HAP-1 (cell line): ENCODE measurements around the gene FAM227B.
A peak's percentile ranks its signal among the peaks of the same experiment; 100 is the strongest.
"Not testable (repeated sequence)": the region's sequence is repeated elsewhere in the genome, so short reads cannot be mapped to it uniquely, and the experiment has no call there.

Experiments
- DNase-seq, 2 experiments: peaks; one replicate each; pipeline ENCODE4 v3.0.0-alpha.2; 2016 to 2020; ENCODE audit warnings: low spot score in 2 of 2
- H3K27me3 ChIP-seq: fragments of 250-450 bp; sonication (Bioruptor Pico); 2 replicates; pipeline ENCODE4 v1.5.1; 2020; ENCODE audit warnings: low read depth, mild to moderate bottlenecking, moderate library complexity
- H3K36me3 ChIP-seq: fragments of 250-450 bp; sonication (Bioruptor Pico); replicated peaks from 2 replicates; pipeline ENCODE4 v1.5.1; 2020; ENCODE audit warnings: mild to moderate bottlenecking
- H3K4me1 ChIP-seq: fragments of 250-450 bp; sonication (Bioruptor Pico); 2 replicates; pipeline ENCODE4 v1.5.1; 2020; ENCODE audit warnings: mild to moderate bottlenecking
- H3K4me3 ChIP-seq: fragments of 250-450 bp; sonication (Bioruptor Pico); 2 replicates; pipeline ENCODE4 v1.5.1; 2020; ENCODE audit warnings: mild to moderate bottlenecking, moderate library complexity
- H3K9me3 ChIP-seq: fragments of 250-450 bp; sonication (Bioruptor Pico); 2 replicates; pipeline ENCODE4 v1.5.1; 2020; ENCODE audit warnings: mild to moderate bottlenecking, moderate library complexity
- in situ Hi-C: fragments of 300-500 bp; cut with MboI; formaldehyde crosslinking; loops from 3 replicates; pipeline ENCODE4 v1.14.3; 2020; ENCODE audit warnings: low sequenced_read_pairs, inconsistent platforms, mixed read lengths

FAM227B gene

DNA sequence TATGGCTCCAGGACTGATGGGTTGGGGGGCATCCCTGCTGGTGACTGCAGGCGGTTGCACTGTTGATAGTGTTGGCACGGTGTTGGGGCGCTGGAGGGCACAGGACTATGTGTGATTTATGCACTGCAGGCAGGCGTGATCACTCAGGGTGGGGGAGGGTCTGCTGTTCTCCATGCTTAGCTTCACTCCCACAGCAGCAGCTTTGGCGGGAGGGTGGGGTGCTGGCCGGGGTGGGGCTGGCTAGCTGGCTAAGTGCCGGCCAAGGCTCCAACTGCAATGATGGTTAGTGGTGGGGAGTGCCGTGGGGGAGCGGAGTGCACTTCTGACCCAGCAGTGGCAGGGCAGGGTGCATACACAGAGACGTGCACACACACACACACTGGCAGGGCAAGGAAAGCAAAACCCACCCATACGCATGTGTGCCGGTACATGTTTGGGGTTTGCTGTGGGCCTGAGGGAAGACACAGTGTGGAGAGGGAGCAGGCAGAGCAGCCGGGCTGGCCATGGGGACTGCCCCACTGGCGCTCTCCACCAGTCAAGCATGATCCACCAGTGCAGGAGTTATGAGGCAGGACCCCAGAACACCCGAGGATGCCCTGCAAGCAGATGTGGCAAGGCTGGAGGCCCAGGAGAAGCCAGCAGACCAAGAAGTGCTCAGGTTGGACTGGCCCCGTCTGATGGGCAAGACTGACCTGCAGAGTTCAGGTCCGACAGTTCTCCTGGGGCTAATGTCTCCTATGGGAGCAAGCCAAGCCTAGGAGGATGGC, 214.1 kb downstream of the FAM227B start:
- Histone ChIP-seq H3K4me3 (no peak overlapping the region), H3K4me1 (no peaks in the 10 kb centered on the region), H3K36me3 (no peaks in the 10 kb centered on the region), H3K27me3 (peaks cover 8% of the 10 kb centered on the region), H3K9me3 (no peaks in the 10 kb centered on the region)
- no peak for DNase-seq
- in situ Hi-C loops, result loop anchor here (25.0 kb wide), 1 partner anchor 544 kb away; no protein-coding TSS in a partner anchor

DNA sequence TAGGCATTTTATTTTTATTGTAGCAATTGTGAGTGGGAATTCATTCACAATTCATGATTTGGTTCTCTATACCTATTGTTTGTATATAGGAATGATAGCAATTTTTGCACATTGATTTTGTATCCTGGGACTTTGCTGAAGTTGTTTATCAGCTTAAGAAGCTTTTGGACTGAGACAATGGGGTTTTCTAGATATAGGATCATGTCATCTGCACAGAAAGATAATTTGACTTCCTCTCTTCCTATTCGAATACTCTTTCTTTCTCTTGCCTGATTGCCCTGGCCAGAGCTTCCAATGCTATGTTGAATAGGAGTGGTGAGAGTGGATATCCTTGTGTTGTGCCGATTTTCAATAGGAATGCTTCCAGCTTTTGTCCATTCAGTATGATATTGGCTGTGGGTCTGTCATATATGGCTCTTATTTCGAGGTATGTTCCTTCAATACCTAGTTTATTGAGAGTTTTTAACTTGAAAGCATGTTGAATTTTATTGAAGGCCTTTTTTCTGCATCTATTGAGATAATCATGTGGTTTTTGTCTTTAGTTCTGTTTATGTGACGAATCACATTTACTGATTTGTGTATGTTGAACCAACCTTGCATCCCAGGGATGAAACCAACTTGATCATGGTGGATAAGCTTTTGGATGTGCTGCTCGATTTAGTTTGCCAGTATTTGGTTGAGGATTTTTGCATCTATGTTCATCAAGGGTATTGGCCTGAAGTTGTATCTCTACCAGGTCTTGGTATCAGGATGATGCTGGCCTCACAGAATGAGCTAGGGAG, 217.9 kb downstream of the FAM227B start:
- peak in 1 of 2 experiments; percentile 20 for DNase-seq
- not testable (repeated sequence) for H3K27me3 ChIP-seq, H3K9me3 ChIP-seq, H3K36me3 ChIP-seq, H3K4me1 ChIP-seq, H3K4me3 ChIP-seq
- in situ Hi-C loops, result loop anchor here (25.0 kb wide), 1 partner anchor 540 kb away; no protein-coding TSS in a partner anchor

DNA sequence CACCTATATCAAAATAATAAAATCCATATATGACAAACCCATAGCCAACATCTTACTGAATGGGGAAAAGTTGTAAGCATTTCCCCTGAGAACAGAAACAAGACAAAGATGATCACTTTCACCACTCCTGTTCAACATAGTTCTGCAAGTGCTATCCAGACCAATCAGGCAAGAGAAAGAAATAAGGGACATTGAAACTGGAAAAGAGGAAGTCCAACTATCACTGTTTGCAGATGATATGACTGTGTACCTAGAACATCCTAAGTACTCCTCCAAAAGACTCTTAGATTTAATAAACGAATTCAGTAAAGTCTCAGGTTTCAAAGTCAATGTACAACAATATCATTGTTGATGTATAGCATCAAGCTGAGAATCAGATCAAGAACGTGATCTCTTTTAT, 233.1 kb downstream of the FAM227B start:
- H3K36me3 ChIP-seq, result no peaks in the 10 kb centered on the region
- DNase-seq, result no peak
- H3K4me1 ChIP-seq, result no peaks in the 10 kb centered on the region
- in situ Hi-C loops, result no loop called here
- no peaks in the 10 kb centered on the region for H3K27me3 ChIP-seq
- H3K9me3 ChIP-seq, result no peaks in the 10 kb centered on the region
- H3K4me3 ChIP-seq, result no peak overlapping the region

DNA sequence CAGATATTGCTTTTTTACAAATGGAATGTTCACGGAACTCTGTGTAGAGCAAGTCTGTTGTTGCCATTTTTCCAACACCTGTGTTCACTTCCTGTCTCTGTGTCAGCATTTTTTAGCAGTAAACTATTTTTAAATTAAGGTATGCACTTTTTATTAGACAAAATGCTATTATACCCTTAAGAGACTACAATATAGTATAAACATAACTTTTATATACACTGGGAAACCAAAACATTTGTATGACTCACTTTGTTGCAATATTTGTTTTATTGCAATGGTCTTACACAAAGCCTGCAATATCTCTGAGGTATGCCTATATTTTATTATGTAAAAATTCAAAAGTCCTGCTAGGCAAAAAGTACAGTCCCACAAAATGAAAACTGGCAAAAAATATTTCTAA, 237.4 kb downstream of the FAM227B start:
- no peaks in the 10 kb centered on the region for H3K4me1 ChIP-seq
- H3K9me3 ChIP-seq, result no peaks in the 10 kb centered on the region
- no peak for DNase-seq
- H3K4me3 ChIP-seq, result no peak overlapping the region
- no peaks in the 10 kb centered on the region for H3K36me3 ChIP-seq
- H3K27me3 ChIP-seq, result no peaks in the 10 kb centered on the region
- in situ Hi-C loops, result no loop called here

DNA sequence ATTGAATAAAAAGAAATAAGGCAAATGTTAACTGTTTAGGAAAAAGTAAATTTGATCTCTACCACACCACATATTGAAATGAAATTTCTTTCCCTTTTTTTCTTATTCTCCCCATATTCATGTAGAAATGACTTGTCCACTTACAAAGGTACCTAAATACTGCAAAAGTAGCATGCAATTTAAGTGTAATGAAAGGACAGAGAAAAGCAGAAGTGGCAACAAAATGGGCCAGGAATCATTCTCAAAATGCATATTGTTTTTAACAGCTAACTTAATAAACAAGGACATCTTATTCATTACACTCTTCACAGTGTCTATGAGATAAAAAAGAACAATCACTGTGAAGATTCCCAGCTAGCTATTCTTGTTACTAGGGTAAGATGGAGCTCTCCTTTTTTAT, 238.2 kb downstream of the FAM227B start:
- H3K27me3 ChIP-seq, result no peaks in the 10 kb centered on the region
- H3K9me3 ChIP-seq, result no peaks in the 10 kb centered on the region
- H3K4me1 ChIP-seq, result no peaks in the 10 kb centered on the region
- no peak overlapping the region for H3K4me3 ChIP-seq
- DNase-seq, result no peak
- in situ Hi-C loops, result no loop called here
- H3K36me3 ChIP-seq, result no peaks in the 10 kb centered on the region

DNA sequence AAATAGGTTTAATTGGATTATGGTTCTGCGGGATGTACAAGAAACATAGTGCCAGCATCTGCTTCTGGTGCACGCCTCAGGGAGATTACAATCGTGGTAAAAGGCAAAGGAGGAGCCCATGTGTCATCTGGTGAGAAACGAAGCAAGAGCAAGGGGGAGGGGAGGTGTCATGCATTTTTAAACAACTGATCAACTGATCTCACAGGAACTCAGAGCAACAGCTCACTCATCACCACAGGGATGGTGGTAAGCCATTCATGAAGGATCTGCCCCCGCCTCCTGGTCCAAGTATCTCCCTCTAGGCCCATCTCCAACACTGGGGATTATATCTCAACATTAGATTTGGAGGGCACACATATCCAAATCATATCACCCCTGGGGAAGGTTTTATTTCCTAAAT, 239.7 kb downstream of the FAM227B start:
- in situ Hi-C loops, result no loop called here
- H3K9me3 ChIP-seq, result no peaks in the 10 kb centered on the region
- no peak for DNase-seq
- H3K36me3 ChIP-seq, result no peaks in the 10 kb centered on the region
- no peak overlapping the region for H3K4me3 ChIP-seq
- no peaks in the 10 kb centered on the region for H3K27me3 ChIP-seq
- H3K4me1 ChIP-seq, result no peaks in the 10 kb centered on the region

DNA sequence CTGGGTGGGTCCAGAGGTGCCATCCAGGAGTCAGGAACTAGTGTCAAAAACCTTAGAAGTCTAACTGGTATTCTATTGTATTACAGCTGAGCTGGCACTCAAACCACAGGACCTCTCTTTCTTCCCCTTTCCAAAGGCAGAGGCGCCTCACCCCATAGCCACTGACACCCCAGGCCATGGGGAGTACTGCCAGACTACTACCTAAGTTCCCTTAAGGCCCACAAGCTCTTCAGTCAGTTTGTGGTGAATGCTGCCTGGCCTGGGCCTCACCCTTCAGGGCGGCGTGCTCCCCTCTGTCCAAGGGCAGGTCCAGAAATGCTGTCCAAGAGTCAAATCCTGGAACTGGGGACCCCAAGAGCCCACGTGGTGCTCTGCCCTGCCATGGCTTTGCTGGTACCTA, 240.6 kb downstream of the FAM227B start:
- DNase-seq, result no peak

DNA sequence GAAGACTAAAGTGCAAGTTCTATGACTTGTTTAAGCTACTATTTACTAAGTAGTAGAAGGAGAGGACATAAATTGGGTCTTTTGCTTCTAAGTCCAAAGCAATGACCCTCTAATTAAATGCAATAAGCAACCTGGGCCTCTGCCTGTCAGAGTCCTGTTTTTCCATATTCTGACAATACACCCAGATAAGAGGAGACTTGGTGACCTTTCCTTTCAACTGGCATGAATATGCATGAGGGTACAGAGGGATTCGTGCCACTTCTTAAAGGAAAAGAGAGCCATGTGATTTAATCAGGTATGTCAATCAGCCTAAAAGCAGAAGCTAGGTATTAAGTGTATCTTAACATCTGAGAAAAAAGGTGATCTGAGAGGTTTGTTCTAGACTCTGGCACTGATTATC, 248.3 kb downstream of the FAM227B start:
- Histone ChIP-seq H3K36me3 (no peaks in the 10 kb centered on the region), H3K4me1 (no peaks in the 10 kb centered on the region), H3K9me3 (no peaks in the 10 kb centered on the region), H3K27me3 (no peaks in the 10 kb centered on the region), H3K4me3 (no peak overlapping the region)
- in situ Hi-C loops, result no loop called here
- no peak for DNase-seq

More for the DNA sequence above, 240.6 kb downstream of the FAM227B start:
- in situ Hi-C loops, result no loop called here
- Histone ChIP-seq H3K4me3 (no peak overlapping the region), H3K9me3 (no peaks in the 10 kb centered on the region), H3K27me3 (no peaks in the 10 kb centered on the region), H3K36me3 (no peaks in the 10 kb centered on the region), H3K4me1 (no peaks in the 10 kb centered on the region)

DNA sequence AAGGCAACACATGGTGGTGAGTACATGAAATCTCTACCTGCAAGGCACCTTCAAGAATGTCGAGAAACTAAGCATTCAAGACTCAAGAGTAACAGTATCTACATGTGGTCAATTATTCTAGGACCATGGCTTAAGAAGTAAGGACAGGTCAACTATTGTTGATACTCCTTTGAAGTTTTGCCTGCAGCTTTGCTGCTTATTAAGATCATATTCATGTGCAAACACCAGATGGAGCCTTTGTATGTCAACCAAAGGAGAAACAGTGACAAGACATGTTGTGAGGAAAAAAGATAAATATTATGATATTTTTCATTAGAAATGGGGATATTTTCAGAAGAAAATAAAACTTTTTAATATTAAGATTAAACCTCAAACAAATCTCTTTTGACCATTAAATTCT, 249.8 kb downstream of the FAM227B start:
- no peaks in the 10 kb centered on the region for H3K36me3 ChIP-seq
- H3K9me3 ChIP-seq, result no peaks in the 10 kb centered on the region
- DNase-seq, result peak in 1 of 2 experiments; percentile 9
- no peak overlapping the region for H3K4me3 ChIP-seq
- no peaks in the 10 kb centered on the region for H3K4me1 ChIP-seq
- in situ Hi-C loops, result no loop called here
- H3K27me3 ChIP-seq, result no peaks in the 10 kb centered on the region

DNA sequence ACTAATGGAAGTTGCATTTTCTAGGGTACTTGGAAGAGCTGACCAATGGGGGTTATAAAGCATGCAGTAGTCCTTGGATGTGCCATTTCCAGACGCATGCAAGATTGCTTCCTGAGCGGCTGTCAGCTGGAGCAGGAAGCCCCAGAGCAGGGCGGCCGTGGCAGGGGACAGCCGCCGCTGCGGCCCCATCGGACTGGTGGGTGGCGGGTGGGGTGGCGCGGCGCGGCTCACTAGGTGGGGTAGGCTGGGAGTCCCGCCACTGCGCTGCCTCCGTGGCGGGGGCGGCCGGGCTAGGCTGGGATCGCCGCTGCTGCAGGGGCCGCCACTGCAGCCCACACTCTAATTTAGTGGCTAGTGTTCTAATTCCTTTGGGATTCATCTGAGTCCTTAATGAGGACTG, 254.1 kb downstream of the FAM227B start:
- H3K4me1 ChIP-seq, result no peaks in the 10 kb centered on the region
- in situ Hi-C loops, result no loop called here
- H3K27me3 ChIP-seq, result no peaks in the 10 kb centered on the region
- H3K36me3 ChIP-seq, result no peaks in the 10 kb centered on the region
- no peak overlapping the region for H3K4me3 ChIP-seq
- H3K9me3 ChIP-seq, result no peaks in the 10 kb centered on the region
- no peak for DNase-seq

DNA sequence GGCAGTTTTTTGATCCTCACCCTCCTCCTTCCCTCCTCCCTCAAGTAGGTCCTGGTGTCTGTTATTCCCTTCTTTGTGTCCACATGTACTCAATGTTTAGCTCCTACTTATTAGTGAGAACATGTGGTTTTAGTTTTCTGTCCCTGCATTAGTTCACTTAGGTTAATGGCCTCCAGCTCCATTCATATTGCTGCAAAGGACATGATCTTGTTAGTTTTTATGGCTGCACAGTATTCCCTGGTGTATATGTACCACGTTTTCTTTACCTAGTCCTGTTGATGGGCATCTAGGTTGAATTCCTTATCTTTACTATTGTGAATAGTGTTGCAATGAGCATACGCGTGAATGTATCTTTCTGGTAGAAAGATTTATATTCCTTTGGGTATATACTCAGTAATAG, 259.2 kb downstream of the FAM227B start:
- Histone ChIP-seq H3K4me1 (no peaks in the 10 kb centered on the region), H3K27me3 (no peaks in the 10 kb centered on the region), H3K4me3 (no peak overlapping the region), H3K9me3 (no peaks in the 10 kb centered on the region), H3K36me3 (no peaks in the 10 kb centered on the region)
- in situ Hi-C loops, result no loop called here
- no peak for DNase-seq

DNA sequence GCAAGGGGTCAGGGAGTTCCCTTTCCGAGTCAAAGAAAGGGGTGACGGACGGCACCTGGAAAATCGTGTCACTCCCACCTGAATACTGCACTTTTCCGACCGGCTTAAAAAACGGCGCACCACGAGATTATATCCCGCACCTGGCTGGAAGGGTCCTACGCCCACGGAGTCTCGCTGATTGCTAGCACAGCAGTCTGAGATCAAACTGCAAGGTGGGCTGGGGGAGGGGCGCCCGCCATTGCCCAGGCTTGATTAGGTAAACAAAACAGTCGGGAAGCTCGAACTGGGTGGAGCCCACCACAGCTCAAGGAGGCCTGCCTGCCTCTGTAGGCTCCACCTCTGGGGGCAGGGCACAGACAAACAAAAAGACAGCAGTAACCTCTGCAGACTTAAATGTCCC, 266.2 kb downstream of the FAM227B start:
- in situ Hi-C loops, H3K4me1 ChIP-seq, H3K4me3 ChIP-seq, H3K9me3 ChIP-seq, H3K27me3 ChIP-seq, H3K36me3 ChIP-seq, DNase-seq: not testable (repeated sequence)

DNA sequence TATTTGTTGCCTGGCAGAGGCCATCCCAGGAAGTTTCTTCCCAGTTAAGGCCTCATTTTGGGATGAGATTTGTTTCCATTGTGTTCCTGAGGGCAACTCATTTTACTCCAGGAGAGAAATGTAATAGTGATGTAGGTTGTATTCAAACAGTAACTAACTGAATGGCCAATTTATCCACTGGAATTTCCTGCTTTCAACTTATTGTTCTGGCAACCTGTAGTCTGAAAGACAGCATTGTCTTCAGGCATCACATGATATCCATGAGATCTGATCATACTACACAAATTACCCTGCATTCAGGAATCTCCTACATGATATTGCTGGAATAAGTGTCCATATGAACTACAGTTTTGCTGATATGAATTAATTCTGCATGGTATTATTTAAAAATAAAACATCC, 277.1 kb downstream of the FAM227B start:
- Histone ChIP-seq H3K27me3 (no peaks in the 10 kb centered on the region), H3K4me3 (no peak overlapping the region), H3K9me3 (no peaks in the 10 kb centered on the region), H3K4me1 (no peaks in the 10 kb centered on the region; the same call in 1 of the 2 replicates), H3K36me3 (no peaks in the 10 kb centered on the region; the same call in 1 of the 2 replicates)
- in situ Hi-C loops, result no loop called here
- no peak for DNase-seq

DNA sequence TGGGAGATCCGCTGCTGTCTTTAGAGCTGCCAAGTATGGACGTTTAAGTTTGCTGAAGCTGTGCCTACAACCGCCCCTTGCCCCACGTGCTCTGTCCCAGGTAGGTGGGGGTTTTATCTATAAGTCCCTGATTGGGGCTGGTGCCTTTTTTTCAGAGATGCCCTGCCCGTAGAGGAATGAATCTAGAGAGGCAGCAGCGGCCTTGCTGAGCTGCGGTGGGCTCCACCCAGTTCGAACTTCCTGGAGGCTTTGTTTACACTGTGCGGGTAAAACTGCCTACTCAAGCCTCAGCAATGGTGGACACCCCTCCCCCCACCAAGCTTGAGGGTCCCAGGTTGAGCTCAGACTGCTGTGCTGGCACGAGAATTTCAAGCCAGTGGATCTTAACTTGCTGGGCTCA, 281.0 kb downstream of the FAM227B start:
- H3K4me1 ChIP-seq, result no peaks in the 10 kb centered on the region; the same call in 1 of the 2 replicates
- in situ Hi-C loops, result no loop called here

More for the DNA sequence above, 281.0 kb downstream of the FAM227B start:
- no peak for DNase-seq
- H3K4me3 ChIP-seq, result no peak overlapping the region
- no peaks in the 10 kb centered on the region for H3K36me3 ChIP-seq
- H3K9me3 ChIP-seq, result no peaks in the 10 kb centered on the region
- no peaks in the 10 kb centered on the region for H3K27me3 ChIP-seq
